ENCODE data around the gene DEFB126.
"Not testable (repeated sequence)": the region's sequence is repeated elsewhere in the genome, so short reads cannot be mapped to it uniquely, and the experiment has no call there.

Gene DEFB126

DNA sequence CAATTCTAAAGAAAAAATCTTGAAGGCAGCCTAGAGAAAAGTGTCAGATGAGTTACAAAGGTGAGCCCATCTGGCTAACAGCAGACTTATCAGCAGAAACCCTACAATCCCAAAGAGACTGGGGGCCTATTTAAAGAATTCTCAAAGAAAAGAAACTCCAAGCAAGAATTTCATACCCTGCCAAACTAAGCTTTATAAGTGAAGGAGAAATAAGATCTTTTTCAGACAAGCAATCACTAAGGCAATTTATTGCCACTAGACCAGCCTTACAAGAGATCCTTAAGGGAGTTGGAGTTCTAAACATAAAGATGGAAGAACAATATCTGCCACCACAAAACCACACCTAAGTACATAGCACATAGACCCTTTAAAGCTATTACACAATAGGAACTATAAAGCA lies 24.9 kb upstream of the DEFB126 start:
- ChIA-PET CTCF (no interaction called here), POLR2A (no interaction called here)
- TF ChIP-seq, protein P1, sequence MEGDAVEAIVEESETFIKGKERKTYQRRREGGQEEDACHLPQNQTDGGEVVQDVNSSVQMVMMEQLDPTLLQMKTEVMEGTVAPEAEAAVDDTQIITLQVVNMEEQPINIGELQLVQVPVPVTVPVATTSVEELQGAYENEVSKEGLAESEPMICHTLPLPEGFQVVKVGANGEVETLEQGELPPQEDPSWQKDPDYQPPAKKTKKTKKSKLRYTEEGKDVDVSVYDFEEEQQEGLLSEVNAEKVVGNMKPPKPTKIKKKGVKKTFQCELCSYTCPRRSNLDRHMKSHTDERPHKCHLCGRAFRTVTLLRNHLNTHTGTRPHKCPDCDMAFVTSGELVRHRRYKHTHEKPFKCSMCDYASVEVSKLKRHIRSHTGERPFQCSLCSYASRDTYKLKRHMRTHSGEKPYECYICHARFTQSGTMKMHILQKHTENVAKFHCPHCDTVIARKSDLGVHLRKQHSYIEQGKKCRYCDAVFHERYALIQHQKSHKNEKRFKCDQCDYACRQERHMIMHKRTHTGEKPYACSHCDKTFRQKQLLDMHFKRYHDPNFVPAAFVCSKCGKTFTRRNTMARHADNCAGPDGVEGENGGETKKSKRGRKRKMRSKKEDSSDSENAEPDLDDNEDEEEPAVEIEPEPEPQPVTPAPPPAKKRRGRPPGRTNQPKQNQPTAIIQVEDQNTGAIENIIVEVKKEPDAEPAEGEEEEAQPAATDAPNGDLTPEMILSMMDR (IDR thresholded peaks at IDR 0.05; ENCODE audit: insufficient read depth, low read length, missing control alignments), result no peak
- DNase-seq (ENCODE audit: low read depth, low spot score), result no peak
- H3K4me3 ChIP-seq (ENCODE audit: low read depth, low read length), result no peak overlapping the region

DNA sequence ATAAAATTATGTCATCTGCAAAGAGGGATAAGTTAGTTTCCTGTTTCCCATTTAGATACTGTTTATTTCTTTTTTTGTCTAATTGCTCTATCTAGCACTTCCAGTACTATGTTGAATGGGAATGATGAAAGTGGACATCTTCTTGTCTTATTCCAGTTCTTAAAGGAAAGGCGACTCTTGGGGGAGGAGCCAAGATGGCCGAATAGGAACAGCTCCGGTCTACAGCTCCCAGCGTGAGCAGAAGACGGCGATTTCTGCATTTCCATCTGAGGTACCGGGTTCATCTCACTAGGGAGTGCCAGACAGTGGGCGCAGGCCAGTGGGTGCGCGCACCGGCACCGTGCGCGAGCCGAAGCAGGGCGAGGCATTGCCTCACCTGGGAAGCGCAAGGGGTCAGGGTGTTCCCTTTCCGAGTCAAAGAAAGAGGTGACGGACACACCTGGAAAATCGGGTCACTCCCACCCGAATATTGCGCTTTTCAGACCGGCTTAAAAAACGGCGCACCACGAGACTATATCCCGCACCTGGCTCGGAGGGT lies 12.5 kb upstream of the DEFB126 start:
- DNase-seq (ENCODE audit: low read depth, low spot score); CTCF ChIA-PET; H3K4me3 ChIP-seq (ENCODE audit: low read depth, low read length); POLR2A ChIA-PET: not testable (repeated sequence)

DNA sequence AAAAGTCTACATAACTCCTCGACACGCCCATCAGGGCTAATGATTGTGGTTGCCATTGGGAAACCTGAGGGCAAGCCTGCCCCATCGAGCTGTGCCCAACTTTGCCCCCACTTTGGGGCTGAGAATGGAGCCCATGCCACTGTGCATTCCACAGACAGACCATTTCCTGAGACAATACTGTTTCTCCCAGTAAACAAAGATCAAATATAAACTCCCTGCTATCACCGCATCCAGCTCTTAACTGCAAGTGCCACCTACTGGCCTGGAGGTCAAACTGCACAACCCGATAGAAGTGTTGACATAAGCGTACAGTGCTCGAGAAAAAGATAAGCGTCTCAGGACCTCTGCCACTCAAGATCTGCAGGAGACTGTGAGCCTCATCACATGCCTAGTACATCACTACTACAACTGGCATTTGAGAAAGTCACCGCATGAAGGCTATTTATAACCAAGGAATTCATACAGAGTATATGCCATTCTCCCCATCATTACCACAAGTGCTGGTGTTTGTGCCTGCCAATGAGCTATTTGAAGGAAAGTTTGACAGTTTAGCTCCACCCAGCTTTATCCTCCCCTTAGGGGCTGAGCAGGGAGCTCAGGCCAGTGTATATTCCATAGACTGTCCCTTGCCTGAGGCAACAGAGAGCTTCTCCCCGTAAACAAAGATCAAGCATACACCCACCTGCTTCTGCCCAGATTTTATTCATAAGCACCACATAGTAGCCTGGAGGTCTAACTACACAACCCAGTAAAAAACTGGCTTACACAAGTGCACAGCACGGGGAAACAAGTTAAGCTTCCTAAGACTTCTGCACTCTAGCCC lies 4.5 kb upstream of the DEFB126 start:
- ChIA-PET POLR2A (no interaction called here), CTCF (no interaction called here)
- TF ChIP-seq, protein P1 (IDR thresholded peaks at IDR 0.05; ENCODE audit: insufficient read depth, low read length, missing control alignments), result no peak
- DNase-seq (ENCODE audit: low read depth, low spot score), result no peak
- no peak overlapping the region for H3K4me3 ChIP-seq (ENCODE audit: low read depth, low read length)

DNA sequence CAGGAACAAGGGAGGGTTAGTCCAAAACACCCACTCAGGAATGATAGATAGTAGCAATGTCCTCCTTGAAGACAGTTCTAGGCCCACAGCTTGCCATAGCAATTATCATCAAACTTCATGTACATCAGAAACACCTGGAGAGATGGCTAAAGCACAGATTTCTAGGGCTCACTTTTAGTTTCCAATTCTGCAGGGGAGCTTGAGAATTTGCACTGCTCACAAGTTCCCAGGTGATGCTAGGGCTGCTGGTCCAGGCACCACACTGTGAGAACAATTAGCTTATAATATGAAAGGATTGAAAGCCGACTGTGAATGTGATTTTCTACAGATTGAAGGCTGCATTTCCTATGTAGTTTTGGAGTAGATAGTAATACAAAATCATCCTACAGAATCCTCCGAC lies 3.5 kb downstream of the DEFB126 start:
- no peak overlapping the region for H3K4me3 ChIP-seq (ENCODE audit: low read depth, low read length)
- ChIA-PET POLR2A (no interaction called here), CTCF (no interaction called here)
- TF ChIP-seq, protein P1 (IDR thresholded peaks at IDR 0.05; ENCODE audit: insufficient read depth, low read length, missing control alignments), result no peak
- DNase-seq (ENCODE audit: low read depth, low spot score), result no peak

DNA sequence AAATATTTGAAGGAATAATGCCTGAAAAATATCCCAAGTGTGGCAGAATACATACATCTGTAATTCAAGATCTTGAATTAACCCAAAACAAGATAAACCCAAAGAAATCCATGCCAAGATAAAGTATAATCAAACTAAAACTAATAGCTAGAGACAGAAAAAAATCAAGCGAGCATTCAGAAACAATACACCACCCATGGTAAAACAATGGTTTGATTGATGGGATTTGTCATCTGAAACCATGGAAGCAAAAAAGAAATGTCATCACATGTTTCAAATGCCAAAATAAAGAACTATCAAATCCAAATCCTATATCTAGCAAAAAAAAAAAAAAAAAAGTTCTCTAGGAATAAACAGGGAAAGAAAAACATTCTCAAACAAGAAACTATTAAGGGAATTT lies 9.7 kb downstream of the DEFB126 start:
- POLR2A ChIA-PET, result no interaction called here
- H3K4me3 ChIP-seq (ENCODE audit: low read depth, low read length), result no peak overlapping the region
- no peak for DNase-seq (ENCODE audit: low read depth, low spot score)
- TF ChIP-seq, protein P1 (IDR thresholded peaks at IDR 0.05; ENCODE audit: insufficient read depth, low read length, missing control alignments), result no peak
- CTCF ChIA-PET, result no interaction called here

DNA sequence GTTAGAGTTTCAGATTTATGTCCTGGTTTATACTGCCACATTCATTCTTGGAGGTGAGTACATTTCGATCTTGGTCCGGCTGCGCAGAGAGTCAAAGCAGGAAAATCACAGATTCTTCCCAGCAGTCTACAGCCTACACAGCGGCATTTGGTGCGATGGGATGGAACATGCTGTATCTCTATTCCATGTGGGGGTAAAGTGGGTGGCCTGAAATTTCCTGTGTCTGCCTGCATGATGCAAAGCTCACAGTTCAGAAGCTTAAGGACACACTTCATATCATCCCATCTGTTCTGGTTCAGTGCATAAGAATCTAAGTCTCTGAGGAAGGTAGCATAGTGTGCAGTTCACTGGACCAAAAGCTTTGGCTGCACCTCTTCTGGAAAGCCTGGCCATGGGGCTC lies 14.8 kb downstream of the DEFB126 start, which contains the start of gene DEFB127:
Gene DEFB127 (plus strand): TSS at position 301 of the 400 bp plus-strand sequence. CDS start 91 bp downstream, at position 392.
- POLR2A ChIA-PET, result no interaction called here
- H3K4me3 ChIP-seq (ENCODE audit: low read depth, low read length), result no peak within 1 kb of the TSS
- DNase-seq (ENCODE audit: low read depth, low spot score), result no peak
- TF ChIP-seq, protein P1 (IDR thresholded peaks at IDR 0.05; ENCODE audit: insufficient read depth, low read length, missing control alignments), result no peak
- CTCF ChIA-PET, result interaction anchor here (0.8 kb wide), 1 partner anchor 67 kb away, joined by 3 read pairs; no protein-coding TSS in a partner anchor

DNA sequence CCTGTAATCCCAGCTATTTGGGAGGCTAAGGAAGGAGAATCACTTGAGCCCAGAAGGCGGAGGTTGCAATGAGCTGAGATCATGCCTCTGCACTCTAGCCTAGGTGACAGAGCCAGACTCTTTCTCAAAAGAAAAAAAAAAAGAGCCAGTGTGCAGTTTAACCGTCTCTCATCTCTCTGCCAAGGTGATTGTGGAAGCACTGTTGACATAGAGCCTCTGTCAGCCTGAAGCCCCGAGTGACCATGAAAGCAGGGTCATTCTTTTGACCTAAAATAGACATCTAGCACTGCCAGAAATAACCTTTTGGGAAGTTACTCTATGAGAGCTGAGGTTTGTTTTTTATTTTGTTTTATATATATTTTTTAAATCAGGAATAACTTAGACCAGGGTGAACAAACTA lies 22.2 kb downstream of the DEFB126 start:
- DNase-seq (ENCODE audit: low read depth, low spot score), result no peak
- POLR2A ChIA-PET, result no interaction called here
- H3K4me3 ChIP-seq (ENCODE audit: low read depth, low read length), result no peak overlapping the region
- TF ChIP-seq, protein P1 (IDR thresholded peaks at IDR 0.05; ENCODE audit: insufficient read depth, low read length, missing control alignments), result no peak
- CTCF ChIA-PET, result no interaction called here

Data from AG04449 (cell line).